Nucleus accumbens (tissue), 56 donors: Measurements from ENCODE around the gene ACAN.

Source experiments
- DNase-seq, 56 donors: peaks; one replicate each; lab custom pipeline; 2025; lab: John Stamatoyannopoulos, UW

The ACAN gene

GRCh38 chr15:88800026-88800425, 3.2 kb upstream of the ACAN start:
- DNase-seq = peak in 1 of 56 donors; percentile 6

GRCh38 chr15:88800738-88801137, 2.5 kb upstream of the ACAN start:
- no peak for DNase-seq

GRCh38 chr15:88802250-88802990, 816 bp upstream of the ACAN start:
- DNase-seq = no peak

GRCh38 chr15:88802991-88803240, 320 bp upstream of the ACAN start:
- no peak for DNase-seq

GRCh38 chr15:88803920-88804247, 648 bp downstream of the ACAN start:
- DNase-seq = no peak

GRCh38 chr15:88804257-88804656, 1.0 kb downstream of the ACAN start:
- DNase-seq = no peak

- no peak for DNase-seq
These were observed 2.0 kb downstream of the ACAN start for GRCh38 chr15:88805031-88805780.

- no peak for DNase-seq
These were observed 7.2 kb downstream of the ACAN start for GRCh38 chr15:88810446-88810845.

GRCh38 chr15:88812133-88812532, 8.9 kb downstream of the ACAN start:
- no peak for DNase-seq

GRCh38 chr15:88813960-88814359, 10.7 kb downstream of the ACAN start:
- DNase-seq = no peak

- no peak for DNase-seq
These were observed 11.2 kb downstream of the ACAN start for GRCh38 chr15:88814393-88814792.

- no peak for DNase-seq
These were observed 15.7 kb downstream of the ACAN start for GRCh38 chr15:88818920-88819319.

GRCh38 chr15:88821993-88822392, 18.8 kb downstream of the ACAN start:
- DNase-seq = no peak

- DNase-seq = no peak
These were observed 25.6 kb downstream of the ACAN start for GRCh38 chr15:88828791-88829190.

GRCh38 chr15:88830016-88830415, 26.8 kb downstream of the ACAN start:
- DNase-seq = no peak

GRCh38 chr15:88832820-88833730, 29.8 kb downstream of the ACAN start:
- no peak for DNase-seq

GRCh38 chr15:88833731-88834100, 30.5 kb downstream of the ACAN start:
- no peak for DNase-seq

GRCh38 chr15:88834211-88834812, 31.1 kb downstream of the ACAN start:
- DNase-seq = peak in 47 of 56 donors; percentile 4 to 75 (median 31)

- DNase-seq = no peak
These were observed 31.9 kb downstream of the ACAN start for GRCh38 chr15:88835119-88835518.

- DNase-seq = no peak
These were observed 32.4 kb downstream of the ACAN start for GRCh38 chr15:88835646-88836045.

GRCh38 chr15:88838667-88839066, 35.4 kb downstream of the ACAN start:
- DNase-seq = no peak
